CD14-positive monocyte (primary cell): Measurements from ENCODE around the gene TNFSF9. TPM values are rescaled to one million over a fixed set of nuclear protein-coding genes. Genes with fewer than 3 reads are reported as not detected.

Experiments
- DNase-seq, 3 donors: peaks; one replicate each; pipeline ENCODE4 v3.0.0-alpha.2; 2011 to 2022
- H2AFZ ChIP-seq: 2 replicates; pipeline ENCODE4 v1.6.0; 2012; ENCODE audit warnings: mild to moderate bottlenecking, low read depth, low read length, inconsistent platforms; ENCODE audit not compliant: insufficient read depth, poor library complexity, severe bottlenecking
- H3K27ac ChIP-seq, 2 donors: 1 replicate in 1 of 2; 2 replicates in 1 of 2; pipeline ENCODE4 v1.5.1; 2012 to 2013; ENCODE audit warnings: low read length in 2 of 2, control low read depth in 1 of 2, inconsistent platforms in 1 of 2, low read depth in 1 of 2, mild to moderate bottlenecking in 1 of 2
- H3K27me3 ChIP-seq, 2 donors: one replicate each; pipeline versions ENCODE4 v1.6.0 to v1.6.1; 2011 to 2013; ENCODE audit warnings: low read length in 2 of 2; ENCODE audit not compliant: control insufficient read depth in 2 of 2, insufficient read depth in 2 of 2
- H3K36me3 ChIP-seq, 2 donors: replicated peaks in 1 of 2; 1 replicate in 1 of 2; 2 replicates in 1 of 2; pipeline versions ENCODE4 v1.5.1 to v1.6.1; 2012 to 2013; ENCODE audit warnings: low read length in 2 of 2, control low read depth in 1 of 2, inconsistent platforms in 1 of 2, mild to moderate bottlenecking in 1 of 2; ENCODE audit not compliant: insufficient read depth in 2 of 2, control insufficient read depth in 1 of 2
- H3K4me1 ChIP-seq, 2 donors: 1 replicate in 1 of 2; 2 replicates in 1 of 2; pipeline versions ENCODE4 v1.5.1 to v1.6.1; 2012 to 2013; ENCODE audit warnings: low read length in 2 of 2, control low read depth in 1 of 2, inconsistent platforms in 1 of 2, mild to moderate bottlenecking in 1 of 2, moderate library complexity in 1 of 2; ENCODE audit not compliant: insufficient read depth in 2 of 2, control insufficient read depth in 1 of 2
- H3K4me2 ChIP-seq: replicated peaks from 2 replicates; pipeline ENCODE3; 2012; ENCODE audit warnings: low read length, moderate library complexity, mild to moderate bottlenecking; ENCODE audit not compliant: poor library complexity, severe bottlenecking; ENCODE audit errors: extremely low read depth
- H3K4me3 ChIP-seq, 3 experiments: fragments of 200-600 bp in 1 of 3; sonication (generic) in 1 of 3; replicated peaks in 1 of 3; 1 replicate in 2 of 3; 2 replicates in 1 of 3; pipeline ENCODE4 v1.5.1; 2011 to 2013; ENCODE audit warnings: low read length in 3 of 3, mild to moderate bottlenecking in 3 of 3, control low read depth in 2 of 3, low read depth in 2 of 3, inconsistent platforms in 1 of 3, moderate library complexity in 1 of 3
- H3K79me2 ChIP-seq: 2 replicates; pipeline ENCODE4 v1.6.0; 2012; ENCODE audit warnings: mild to moderate bottlenecking, control low read depth, inconsistent platforms, low read length, moderate library complexity; ENCODE audit not compliant: insufficient read depth
- H3K9ac ChIP-seq: 2 replicates; pipeline ENCODE4 v1.6.0; 2017; ENCODE audit warnings: low read length, mild to moderate bottlenecking; ENCODE audit not compliant: insufficient read depth, poor library complexity, severe bottlenecking
- H3K9me3 ChIP-seq, 2 donors: replicated peaks in 1 of 2; 1 replicate in 1 of 2; 2 replicates in 1 of 2; pipeline versions ENCODE4 v1.5.1 to v1.6.1; 2012 to 2013; ENCODE audit warnings: low read length in 2 of 2, control low read depth in 1 of 2; ENCODE audit not compliant: control insufficient read depth in 1 of 2, insufficient read depth in 1 of 2
- H4K20me1 ChIP-seq: 2 replicates; pipeline ENCODE4 v1.6.0; 2012; ENCODE audit warnings: mild to moderate bottlenecking, low read length, control low read depth, moderate library complexity; ENCODE audit not compliant: insufficient read depth
- H3K27ac Mint-ChIP-seq, 7 donors: one replicate each; pipeline ENCODE4 v1.8.0; 2020; ENCODE audit warnings: mild to moderate bottlenecking in 7 of 7, mixed read lengths in 7 of 7, moderate library complexity in 6 of 7, inconsistent platforms in 2 of 7
- H3K27me3 Mint-ChIP-seq, 3 donors: one replicate each; pipeline ENCODE4 v1.8.0; 2021 to 2022; ENCODE audit warnings: low read depth in 3 of 3, mild to moderate bottlenecking in 3 of 3, mixed read lengths in 3 of 3, moderate library complexity in 3 of 3, inconsistent platforms in 1 of 3
- H3K36me3 Mint-ChIP-seq, 2 donors: one replicate each; pipeline ENCODE4 v1.8.0; 2020; ENCODE audit warnings: mixed read lengths in 2 of 2, inconsistent platforms in 1 of 2, mild to moderate bottlenecking in 1 of 2
- H3K4me1 Mint-ChIP-seq: one replicate; pipeline ENCODE4 v1.8.0; 2020; ENCODE audit warnings: mild to moderate bottlenecking, mixed read lengths
- H3K4me3 Mint-ChIP-seq, 2 donors: one replicate each; pipeline ENCODE4 v1.8.0; 2020; ENCODE audit warnings: mild to moderate bottlenecking in 2 of 2, mixed read lengths in 2 of 2, moderate library complexity in 1 of 2
- H3K9me3 Mint-ChIP-seq, 7 donors: one replicate each; pipeline ENCODE4 v1.8.0; 2020 to 2022; ENCODE audit warnings: mixed read lengths in 7 of 7, mild to moderate bottlenecking in 6 of 7, moderate library complexity in 6 of 7, inconsistent platforms in 2 of 7
- CTCF ChIP-seq: fragments of 200-600 bp; IDR thresholded peaks from one replicate; pipeline ENCODE4 v1.8.0; 2022; ENCODE audit warnings: antibody characterized with exemption, mild to moderate bottlenecking
- WGBS: methylation state at CpG from one replicate; pipeline ENCODE4 v1.1.5; 2013; ENCODE audit warnings: missing lambda C conversion rate; ENCODE audit not compliant: insufficient coverage; 5-methylcytosine and 5-hydroxymethylcytosine counted together
- intact Hi-C, 2 donors: fragments of 100-400 bp; cut with micrococcal nuclease; formaldehyde crosslinking; loops; one replicate each; pipeline versions ENCODE4 v1.15.0 to v1.15.1; 2023
- polyA plus RNA-seq, 3 donors: library from polyadenylated mRNA; depleted of rRNA in 1 of 3; unstranded in 2 of 3; stranded (reverse) in 1 of 3; fragments of 300-500 nt in 2 of 3; fragments of >200 nt in 1 of 3; fragmentation: Illumina TruSeq in 2 of 3; gene quantifications; 1 replicate in 2 of 3; 2 replicates in 1 of 3; pipeline ENCODE4 v1.2.3, GENCODE V29; 2012 to 2021

TNFSF9 gene
- polyA plus RNA-seq, 3 donors = 3.7 to 4.9 (median 4.3) TPM

GRCh38 chr19:6539514-6539913 is 8.7 kb downstream of the TNFSF9 start:
- peaks cover 0 to 12% (median 3%) of the 10 kb centered on the region in 7 donors for H3K9me3 Mint-ChIP-seq
- Histone ChIP-seq H3K79me2 (no peaks in the 10 kb centered on the region), H2AFZ (no peak overlapping the region), H3K36me3 (no peaks in the 10 kb centered on the region), H3K9ac (no peak overlapping the region), H3K9me3 (peaks cover 0 to 8% of the 10 kb centered on the region in 2 donors), H4K20me1 (no peaks in the 10 kb centered on the region), H3K4me3 (no peak overlapping the region), H3K4me2 (no peak overlapping the region), H3K27ac (no peak overlapping the region), H3K27me3 (peaks cover 0 to 2% of the 10 kb centered on the region in 2 donors), H3K4me1 (peaks cover 10% of the 10 kb centered on the region in 2 donors)
- 91% methylated on average over 3 of the region's 6 CpGs for WGBS
- no peak overlapping the region for H3K27ac Mint-ChIP-seq
- peaks cover 3 to 12% (median 5%) of the 10 kb centered on the region in 3 donors for H3K27me3 Mint-ChIP-seq
- intact Hi-C loops = no loop called here
- H3K4me3 Mint-ChIP-seq = no peak overlapping the region
- TF ChIP-seq CTCF = no peak
- peaks cover 13% of the 10 kb centered on the region for H3K4me1 Mint-ChIP-seq
- no peaks in the 10 kb centered on the region for H3K36me3 Mint-ChIP-seq
- no peak for DNase-seq

- no peak for DNase-seq
- Histone ChIP-seq H2AFZ (no peak overlapping the region), H3K4me3 (no peak overlapping the region), H3K4me2 (no peak overlapping the region), H3K9me3 (peaks cover 0 to 4% of the 10 kb centered on the region in 2 donors), H3K79me2 (no peaks in the 10 kb centered on the region), H3K9ac (no peak overlapping the region), H3K36me3 (no peaks in the 10 kb centered on the region), H3K27ac (no peak overlapping the region), H4K20me1 (no peaks in the 10 kb centered on the region), H3K4me1 (peaks cover 7 to 8% of the 10 kb centered on the region in 2 donors), H3K27me3 (peaks cover 0 to 2% of the 10 kb centered on the region in 2 donors)
- WGBS = 81% methylated on average over 6 of the region's 13 CpGs
- intact Hi-C loops = no loop called here
- Mint-ChIP-seq H3K27me3 (peaks cover 5 to 16% (median 6%) of the 10 kb centered on the region in 3 donors), H3K4me1 (peaks cover 10% of the 10 kb centered on the region), H3K9me3 (peaks cover 0 to 8% (median under 1%) of the 10 kb centered on the region in 7 donors), H3K4me3 (no peak overlapping the region), H3K36me3 (no peaks in the 10 kb centered on the region), H3K27ac (no peak overlapping the region)
- no peak for TF ChIP-seq CTCF
Measured at GRCh38 chr19:6540918-6541689, 10.3 kb downstream of the TNFSF9 start.
